Liver (tissue), 9 donors: Measurements from ENCODE around the gene HEPACAM. TPM values are rescaled to one million over a fixed set of nuclear protein-coding genes. Genes with fewer than 3 reads are reported as not detected.

Experiments
- DNase-seq: peaks from one replicate; pipeline ENCODE4 v3.0.0-alpha.2; 2017; ENCODE audit warnings: low spot score
- H3K27ac ChIP-seq, 2 donors: one replicate each; pipeline ENCODE4 v1.7.0; 2013; ENCODE audit warnings: inconsistent platforms in 2 of 2, low read length in 2 of 2, control low read depth in 1 of 2, low read depth in 1 of 2, mild to moderate bottlenecking in 1 of 2
- H3K27me3 ChIP-seq, 4 donors: one replicate each; pipeline versions ENCODE4 v1.6.1 to v1.7.0; 2013; ENCODE audit warnings: low read length in 3 of 4, inconsistent platforms in 1 of 4, mild to moderate bottlenecking in 1 of 4, moderate library complexity in 1 of 4; ENCODE audit not compliant: control insufficient read depth in 4 of 4, insufficient read depth in 4 of 4
- H3K36me3 ChIP-seq, 4 donors: one replicate each; pipeline versions ENCODE4 v1.6.1 to v1.7.0; 2013; ENCODE audit warnings: low read length in 3 of 4, mild to moderate bottlenecking in 3 of 4, low read depth in 1 of 4, moderate library complexity in 1 of 4; ENCODE audit not compliant: control insufficient read depth in 4 of 4, insufficient read depth in 3 of 4
- H3K4me1 ChIP-seq, 4 donors: one replicate each; pipeline versions ENCODE4 v1.6.1 to v1.7.0; 2013; ENCODE audit warnings: low read length in 3 of 4, mild to moderate bottlenecking in 3 of 4, moderate library complexity in 1 of 4; ENCODE audit not compliant: control insufficient read depth in 4 of 4, insufficient read depth in 4 of 4
- H3K4me3 ChIP-seq, 3 donors: one replicate each; pipeline versions ENCODE4 v1.6.1 to v1.7.0; 2013; ENCODE audit warnings: low read length in 3 of 3, control low read depth in 1 of 3, low read depth in 1 of 3, mild to moderate bottlenecking in 1 of 3
- H3K9ac ChIP-seq, 2 donors: one replicate each; pipeline ENCODE4 v1.7.0; 2013; ENCODE audit warnings: low read length in 2 of 2, mild to moderate bottlenecking in 2 of 2, moderate library complexity in 2 of 2, control low read depth in 1 of 2, low read depth in 1 of 2
- H3K9me3 ChIP-seq, 4 donors: one replicate each; pipeline versions ENCODE4 v1.6.1 to v1.7.0; 2013; ENCODE audit warnings: low read length in 3 of 4; ENCODE audit not compliant: control insufficient read depth in 4 of 4
- EGR1 ChIP-seq, 2 donors: IDR thresholded peaks; 2 replicates each; pipeline ENCODE4 v1.6.1; 2016 to 2018; ENCODE audit warnings: antibody characterized with exemption in 2 of 2, low read depth in 2 of 2
- FOXA1 ChIP-seq: IDR thresholded peaks from 2 replicates; pipeline ENCODE4 v1.6.1; 2016; ENCODE audit warnings: antibody characterized with exemption
- FOXA2 ChIP-seq: IDR thresholded peaks from 2 replicates; pipeline ENCODE4 v1.6.1; 2016; ENCODE audit warnings: antibody characterized with exemption
- GABPA ChIP-seq, 2 donors: IDR thresholded peaks in 1 of 2; conservative IDR thresholded peaks in 1 of 2; 2 replicates each; pipeline ENCODE4 v1.6.1; 2016; ENCODE audit warnings: antibody characterized with exemption in 2 of 2, mild to moderate bottlenecking in 1 of 2, moderate library complexity in 1 of 2
- HNF4A ChIP-seq, 2 donors: conservative IDR thresholded peaks; 2 replicates each; pipeline ENCODE4 v1.6.1; 2016; ENCODE audit warnings: antibody characterized with exemption in 2 of 2, mild to moderate bottlenecking in 2 of 2
- HNF4G ChIP-seq: IDR thresholded peaks from 2 replicates; pipeline ENCODE4 v1.6.1; 2016; ENCODE audit warnings: antibody characterized with exemption
- JUND ChIP-seq, 2 donors: IDR thresholded peaks; 2 replicates each; pipeline ENCODE4 v1.6.1; 2016; ENCODE audit warnings: antibody characterized with exemption in 2 of 2
- NR2F2 ChIP-seq: IDR thresholded peaks from 2 replicates; pipeline ENCODE4 v1.6.1; 2016; ENCODE audit warnings: antibody characterized with exemption
- RAD21 ChIP-seq, 2 donors: IDR thresholded peaks; 2 replicates each; pipeline ENCODE4 v1.6.1; 2016; ENCODE audit warnings: antibody characterized with exemption in 2 of 2, mild to moderate bottlenecking in 2 of 2
- RXRA ChIP-seq, 2 donors: IDR thresholded peaks; 2 replicates each; pipeline ENCODE4 v1.6.1; 2017 to 2018; ENCODE audit warnings: antibody characterized with exemption in 2 of 2, mild to moderate bottlenecking in 1 of 2
- SP1 ChIP-seq: IDR thresholded peaks from 2 replicates; pipeline ENCODE4 v1.6.1; 2018; ENCODE audit warnings: antibody characterized with exemption, mild to moderate bottlenecking
- TAF1 ChIP-seq: conservative IDR thresholded peaks from 2 replicates; pipeline ENCODE4 v1.6.1; 2016; ENCODE audit warnings: antibody characterized with exemption, mild to moderate bottlenecking
- YY1 ChIP-seq: IDR thresholded peaks from 2 replicates; pipeline ENCODE4 v1.6.1; 2016; ENCODE audit warnings: antibody characterized with exemption, mild to moderate bottlenecking
- WGBS: extraction: QIAGEN DNeasy Blood & Tissue Kit; methylation state at CpG from one replicate; pipeline ENCODE4 v1.1.7; 2013; 5-methylcytosine and 5-hydroxymethylcytosine counted together
- polyA plus RNA-seq, 2 donors: library from polyadenylated mRNA; stranded (reverse) in 1 of 2; unstranded in 1 of 2; fragments of 200-250 nt in 1 of 2; fragments of >200 nt in 1 of 2; fragmentation: Nextera tagmentation in 1 of 2; extraction: Ambion mirVana in 1 of 2; gene quantifications; one replicate each; pipeline versions ENCODE4 v1.2.1 to v1.2.3, GENCODE V29; 2013 to 2015
- total RNA-seq, 2 donors: library from RNA; depleted of rRNA; stranded (reverse); fragments of >200 nt; gene quantifications; one replicate each; pipeline ENCODE4 v1.2.3, GENCODE V29; 2014
- TF ChIP-seq, protein P1 (sequence below): IDR thresholded peaks from 2 replicates; pipeline ENCODE4 v1.6.1; 2016; ENCODE audit warnings: antibody characterized with exemption, mild to moderate bottlenecking
- TF ChIP-seq, protein P2 (sequence below): IDR thresholded peaks from 2 replicates; pipeline ENCODE4 v1.6.1; 2016; ENCODE audit warnings: antibody characterized with exemption
- TF ChIP-seq, protein P3 (sequence below): IDR thresholded peaks from 2 replicates; pipeline ENCODE4 v1.6.1; 2016; ENCODE audit warnings: antibody characterized with exemption
- TF ChIP-seq, protein P4 (sequence below): IDR thresholded peaks from 2 replicates; pipeline ENCODE4 v1.6.1; 2016; ENCODE audit warnings: antibody characterized with exemption
- TF ChIP-seq, protein P5 (sequence below): fragments of 150-350 bp; IDR thresholded peaks from 2 replicates; pipeline ENCODE4 v1.5.1; 2017; ENCODE audit warnings: improper control_type of control experiment, low read depth, low read length; ENCODE audit not compliant: missing input control
- donor health status: healthy.
- donor health status: healthy.
- donor health status: healthy.
- donor health status: healthy.
- donor health status: healthy.

The HEPACAM gene
- total and polyA plus RNA-seq, 4 donors = 0.79 to 7.1 (median 3.3) TPM; not detected in 1

DNA sequence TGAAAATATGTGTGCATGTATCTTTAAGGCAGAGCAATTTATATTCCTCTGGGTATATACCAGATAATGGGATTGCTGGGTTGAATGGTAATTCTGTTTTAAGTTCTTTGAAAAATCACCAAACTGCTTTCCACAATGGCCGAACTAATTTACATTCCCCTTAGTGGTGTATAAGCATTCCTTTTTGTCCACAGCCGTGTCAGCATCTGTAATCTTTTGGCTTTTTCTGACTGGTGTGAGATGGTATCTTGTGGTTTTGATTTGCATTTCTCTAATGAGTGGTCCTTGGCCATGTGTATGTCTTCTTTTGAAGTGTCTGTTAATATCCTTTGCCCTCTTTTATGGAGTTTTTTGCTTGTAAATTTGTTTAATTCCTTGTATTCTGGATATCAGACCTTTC is 42.5 kb upstream of the HEPACAM start (continued):
- TF ChIP-seq, protein P1, sequence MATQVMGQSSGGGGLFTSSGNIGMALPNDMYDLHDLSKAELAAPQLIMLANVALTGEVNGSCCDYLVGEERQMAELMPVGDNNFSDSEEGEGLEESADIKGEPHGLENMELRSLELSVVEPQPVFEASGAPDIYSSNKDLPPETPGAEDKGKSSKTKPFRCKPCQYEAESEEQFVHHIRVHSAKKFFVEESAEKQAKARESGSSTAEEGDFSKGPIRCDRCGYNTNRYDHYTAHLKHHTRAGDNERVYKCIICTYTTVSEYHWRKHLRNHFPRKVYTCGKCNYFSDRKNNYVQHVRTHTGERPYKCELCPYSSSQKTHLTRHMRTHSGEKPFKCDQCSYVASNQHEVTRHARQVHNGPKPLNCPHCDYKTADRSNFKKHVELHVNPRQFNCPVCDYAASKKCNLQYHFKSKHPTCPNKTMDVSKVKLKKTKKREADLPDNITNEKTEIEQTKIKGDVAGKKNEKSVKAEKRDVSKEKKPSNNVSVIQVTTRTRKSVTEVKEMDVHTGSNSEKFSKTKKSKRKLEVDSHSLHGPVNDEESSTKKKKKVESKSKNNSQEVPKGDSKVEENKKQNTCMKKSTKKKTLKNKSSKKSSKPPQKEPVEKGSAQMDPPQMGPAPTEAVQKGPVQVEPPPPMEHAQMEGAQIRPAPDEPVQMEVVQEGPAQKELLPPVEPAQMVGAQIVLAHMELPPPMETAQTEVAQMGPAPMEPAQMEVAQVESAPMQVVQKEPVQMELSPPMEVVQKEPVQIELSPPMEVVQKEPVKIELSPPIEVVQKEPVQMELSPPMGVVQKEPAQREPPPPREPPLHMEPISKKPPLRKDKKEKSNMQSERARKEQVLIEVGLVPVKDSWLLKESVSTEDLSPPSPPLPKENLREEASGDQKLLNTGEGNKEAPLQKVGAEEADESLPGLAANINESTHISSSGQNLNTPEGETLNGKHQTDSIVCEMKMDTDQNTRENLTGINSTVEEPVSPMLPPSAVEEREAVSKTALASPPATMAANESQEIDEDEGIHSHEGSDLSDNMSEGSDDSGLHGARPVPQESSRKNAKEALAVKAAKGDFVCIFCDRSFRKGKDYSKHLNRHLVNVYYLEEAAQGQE = no peak
- no peak for TF ChIP-seq HNF4A (conservative IDR thresholded peaks at IDR 0.05)
- no peak for TF ChIP-seq HNF4G
- TF ChIP-seq JUND (IDR thresholded peaks at IDR 0.05) = no peak
- TF ChIP-seq RXRA (IDR thresholded peaks at IDR 0.05) = no peak

DNA sequence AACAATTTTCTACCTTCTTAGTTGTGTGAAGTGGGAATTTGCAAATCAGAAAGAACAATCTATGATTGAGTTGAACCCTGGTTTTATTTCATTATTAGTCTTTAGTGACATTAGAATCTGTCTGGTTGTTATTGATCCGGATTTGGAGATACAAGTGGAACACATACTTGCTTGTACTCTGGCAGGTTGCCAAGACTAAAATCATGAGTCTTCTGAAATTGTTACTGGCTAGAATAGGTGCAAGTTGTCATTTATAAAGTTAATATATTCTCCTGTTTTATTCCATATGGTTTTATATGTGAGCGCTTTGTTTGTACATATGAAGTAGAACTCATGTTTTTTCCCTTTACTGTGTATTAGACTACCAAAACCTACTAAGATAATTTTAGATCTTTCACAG is 41.2 kb upstream of the HEPACAM start:
- Histone ChIP-seq H3K9ac (no peak overlapping the region), H3K27me3 (no peaks in the 10 kb centered on the region), H3K9me3 (peaks cover 0 to 3% (median 0%) of the 10 kb centered on the region in 4 donors), H3K4me3 (no peak overlapping the region), H3K27ac (no peak overlapping the region), H3K36me3 (peaks cover 0 to 2% (median 0%) of the 10 kb centered on the region in 4 donors), H3K4me1 (no peaks in the 10 kb centered on the region)
- no peak for DNase-seq
- no peak for TF ChIP-seq FOXA1
- no peak for TF ChIP-seq EGR1 (IDR thresholded peaks at IDR 0.05; ENCODE audit: low read depth in 2 of 2)
- TF ChIP-seq TAF1 = no peak
- no peak for TF ChIP-seq HNF4A (conservative IDR thresholded peaks at IDR 0.05)
- TF ChIP-seq GABPA (IDR thresholded peaks at IDR 0.05 in 1 of 2, conservative IDR thresholded peaks at IDR 0.05 in 1 of 2) = no peak
- TF ChIP-seq NR2F2 = no peak
- no peak for TF ChIP-seq HNF4G
- TF ChIP-seq, protein P2, sequence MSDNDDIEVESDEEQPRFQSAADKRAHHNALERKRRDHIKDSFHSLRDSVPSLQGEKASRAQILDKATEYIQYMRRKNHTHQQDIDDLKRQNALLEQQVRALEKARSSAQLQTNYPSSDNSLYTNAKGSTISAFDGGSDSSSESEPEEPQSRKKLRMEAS = no peak
- no peak for TF ChIP-seq SP1
- no peak for TF ChIP-seq RXRA (IDR thresholded peaks at IDR 0.05)
- TF ChIP-seq, protein P3, sequence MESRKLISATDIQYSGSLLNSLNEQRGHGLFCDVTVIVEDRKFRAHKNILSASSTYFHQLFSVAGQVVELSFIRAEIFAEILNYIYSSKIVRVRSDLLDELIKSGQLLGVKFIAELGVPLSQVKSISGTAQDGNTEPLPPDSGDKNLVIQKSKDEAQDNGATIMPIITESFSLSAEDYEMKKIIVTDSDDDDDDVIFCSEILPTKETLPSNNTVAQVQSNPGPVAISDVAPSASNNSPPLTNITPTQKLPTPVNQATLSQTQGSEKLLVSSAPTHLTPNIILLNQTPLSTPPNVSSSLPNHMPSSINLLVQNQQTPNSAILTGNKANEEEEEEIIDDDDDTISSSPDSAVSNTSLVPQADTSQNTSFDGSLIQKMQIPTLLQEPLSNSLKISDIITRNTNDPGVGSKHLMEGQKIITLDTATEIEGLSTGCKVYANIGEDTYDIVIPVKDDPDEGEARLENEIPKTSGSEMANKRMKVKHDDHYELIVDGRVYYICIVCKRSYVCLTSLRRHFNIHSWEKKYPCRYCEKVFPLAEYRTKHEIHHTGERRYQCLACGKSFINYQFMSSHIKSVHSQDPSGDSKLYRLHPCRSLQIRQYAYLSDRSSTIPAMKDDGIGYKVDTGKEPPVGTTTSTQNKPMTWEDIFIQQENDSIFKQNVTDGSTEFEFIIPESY = no peak
- TF ChIP-seq, protein P4, sequence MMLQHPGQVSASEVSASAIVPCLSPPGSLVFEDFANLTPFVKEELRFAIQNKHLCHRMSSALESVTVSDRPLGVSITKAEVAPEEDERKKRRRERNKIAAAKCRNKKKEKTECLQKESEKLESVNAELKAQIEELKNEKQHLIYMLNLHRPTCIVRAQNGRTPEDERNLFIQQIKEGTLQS = no peak
- no peak for TF ChIP-seq YY1
- TF ChIP-seq, protein P5, sequence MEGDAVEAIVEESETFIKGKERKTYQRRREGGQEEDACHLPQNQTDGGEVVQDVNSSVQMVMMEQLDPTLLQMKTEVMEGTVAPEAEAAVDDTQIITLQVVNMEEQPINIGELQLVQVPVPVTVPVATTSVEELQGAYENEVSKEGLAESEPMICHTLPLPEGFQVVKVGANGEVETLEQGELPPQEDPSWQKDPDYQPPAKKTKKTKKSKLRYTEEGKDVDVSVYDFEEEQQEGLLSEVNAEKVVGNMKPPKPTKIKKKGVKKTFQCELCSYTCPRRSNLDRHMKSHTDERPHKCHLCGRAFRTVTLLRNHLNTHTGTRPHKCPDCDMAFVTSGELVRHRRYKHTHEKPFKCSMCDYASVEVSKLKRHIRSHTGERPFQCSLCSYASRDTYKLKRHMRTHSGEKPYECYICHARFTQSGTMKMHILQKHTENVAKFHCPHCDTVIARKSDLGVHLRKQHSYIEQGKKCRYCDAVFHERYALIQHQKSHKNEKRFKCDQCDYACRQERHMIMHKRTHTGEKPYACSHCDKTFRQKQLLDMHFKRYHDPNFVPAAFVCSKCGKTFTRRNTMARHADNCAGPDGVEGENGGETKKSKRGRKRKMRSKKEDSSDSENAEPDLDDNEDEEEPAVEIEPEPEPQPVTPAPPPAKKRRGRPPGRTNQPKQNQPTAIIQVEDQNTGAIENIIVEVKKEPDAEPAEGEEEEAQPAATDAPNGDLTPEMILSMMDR = no peak
- TF ChIP-seq, protein P1 = no peak
- TF ChIP-seq RAD21 (IDR thresholded peaks at IDR 0.05) = no peak
- no peak for TF ChIP-seq FOXA2
- TF ChIP-seq JUND (IDR thresholded peaks at IDR 0.05) = no peak
- 68% methylated on average over 2 of the region's 2 CpGs for WGBS
